Stimulated activated CD8-positive, alpha-beta memory T cell treated with anti-CD3 and anti-CD28 coated beads, Interleukin-4, amount 100 ng/mL, for 1 hour (primary cell): Measurements from ENCODE around the gene ZCCHC13.
"Not testable (repeated sequence)": the region's sequence is repeated elsewhere in the genome, so short reads cannot be mapped to it uniquely, and the experiment has no call there.

Experiments used
- DNase-seq, 2 donors: peaks; one replicate each; pipeline ENCODE4 v3.0.0-alpha.2; 2020; ENCODE audit warnings: low read depth in 2 of 2, low spot score in 1 of 2

The ZCCHC13 gene

DNA sequence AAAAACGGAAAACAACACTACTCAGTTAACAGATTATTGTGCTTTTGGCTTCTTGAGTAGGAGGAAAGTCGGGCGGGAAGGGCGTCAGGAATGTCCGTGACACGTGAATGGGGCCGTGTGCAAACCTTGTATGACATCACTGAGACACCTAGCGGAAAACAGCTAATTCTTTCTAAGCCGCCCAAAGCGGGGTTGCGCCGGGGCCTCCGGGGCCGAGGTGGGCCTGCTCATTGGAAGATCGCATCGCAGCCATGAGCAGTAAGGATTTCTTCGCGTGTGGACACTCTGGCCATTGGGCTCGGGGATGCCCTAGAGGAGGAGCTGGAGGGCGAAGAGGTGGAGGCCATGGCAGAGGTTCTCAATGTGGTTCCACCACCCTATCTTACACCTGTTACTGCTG, at the start of gene ZCCHC13:
Gene ZCCHC13 (plus strand): TSS at position 165 of the 400 bp plus-strand sequence. CDS start 87 bp downstream, at position 252.
- no peak for DNase-seq

DNA sequence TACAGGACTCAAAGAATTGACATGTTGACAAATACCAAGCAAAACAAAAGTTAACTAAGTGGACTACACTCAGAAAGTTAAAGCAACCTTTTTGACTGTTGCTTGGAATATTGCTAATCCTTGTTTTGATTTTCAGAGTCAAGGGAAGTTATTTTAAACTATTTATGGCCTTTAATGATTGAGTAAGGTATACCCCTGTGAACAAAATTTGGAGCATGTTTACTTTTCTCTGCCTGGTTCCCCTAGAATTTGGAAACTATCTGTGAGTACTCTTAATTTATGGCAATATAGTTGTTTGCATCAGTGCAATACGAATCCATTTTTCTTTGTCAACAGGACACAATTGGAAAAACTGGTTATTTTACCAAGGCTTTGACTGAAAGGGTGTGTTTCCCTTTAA, 45.9 kb upstream of the ZCCHC13 start:
- not testable (repeated sequence) for DNase-seq

DNA sequence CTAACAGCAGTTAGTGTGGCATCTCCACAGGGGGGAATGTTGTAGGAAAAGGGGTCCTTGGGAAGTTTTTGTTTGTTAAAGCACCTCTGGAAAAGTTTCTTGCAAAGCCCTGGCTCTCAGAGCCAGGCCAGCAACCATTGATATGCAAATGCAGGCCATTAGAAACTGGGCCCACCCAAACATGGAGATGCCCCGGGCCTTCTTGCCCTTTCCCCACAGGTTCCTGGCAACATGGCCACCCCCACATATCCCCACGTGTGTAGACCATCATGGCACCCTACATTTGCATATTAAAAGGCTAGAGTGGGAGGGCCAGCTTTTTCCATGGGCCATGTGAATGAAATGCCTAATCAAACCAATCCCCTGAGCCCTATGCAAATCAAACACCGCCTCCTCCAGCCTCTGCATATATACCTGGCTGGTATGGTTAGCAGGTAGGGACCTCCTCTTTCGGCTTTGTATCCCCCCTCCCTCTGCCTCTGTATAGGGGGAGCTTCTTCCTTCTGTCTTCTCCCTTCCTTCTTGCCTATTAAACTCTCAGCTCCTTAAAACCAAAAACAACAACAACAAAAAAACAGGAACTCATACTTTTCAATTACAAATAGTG, 44.0 kb upstream of the ZCCHC13 start:
- no peak for DNase-seq

DNA sequence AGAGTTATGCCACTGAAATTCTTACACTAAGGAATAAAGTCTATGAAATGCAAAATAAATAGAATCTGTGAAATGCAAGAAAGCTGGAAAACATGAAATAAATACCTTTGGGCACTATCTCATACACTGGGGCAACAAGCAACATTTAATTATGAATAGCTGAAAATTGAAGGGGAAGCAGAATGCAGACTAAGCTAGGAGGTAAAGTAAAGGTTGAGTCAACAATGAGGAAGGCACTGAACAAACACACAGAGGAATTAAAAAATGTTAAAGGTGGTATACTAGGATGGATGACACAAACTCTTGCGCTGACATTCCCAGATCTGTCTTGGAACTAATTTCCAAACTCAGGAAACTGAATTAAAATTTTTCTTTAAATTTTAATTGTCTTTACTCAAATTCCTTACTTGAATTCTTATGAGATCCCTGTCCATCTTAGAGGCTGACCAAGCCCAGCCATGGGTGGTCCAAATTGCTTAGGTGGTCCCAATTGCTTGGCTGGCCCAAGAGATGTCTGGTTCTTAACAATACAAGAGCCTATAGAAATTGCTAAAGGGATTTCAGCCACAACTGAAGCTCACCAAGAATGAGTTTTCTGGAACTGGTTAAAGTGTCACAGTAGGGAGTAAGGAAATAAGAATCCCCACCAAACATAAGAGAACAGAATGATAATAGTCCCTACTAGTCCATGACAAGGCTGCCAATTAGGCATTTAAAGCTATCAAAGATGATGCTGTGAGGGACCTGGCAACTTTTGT, 41.3 kb upstream of the ZCCHC13 start:
- DNase-seq: no peak

DNA sequence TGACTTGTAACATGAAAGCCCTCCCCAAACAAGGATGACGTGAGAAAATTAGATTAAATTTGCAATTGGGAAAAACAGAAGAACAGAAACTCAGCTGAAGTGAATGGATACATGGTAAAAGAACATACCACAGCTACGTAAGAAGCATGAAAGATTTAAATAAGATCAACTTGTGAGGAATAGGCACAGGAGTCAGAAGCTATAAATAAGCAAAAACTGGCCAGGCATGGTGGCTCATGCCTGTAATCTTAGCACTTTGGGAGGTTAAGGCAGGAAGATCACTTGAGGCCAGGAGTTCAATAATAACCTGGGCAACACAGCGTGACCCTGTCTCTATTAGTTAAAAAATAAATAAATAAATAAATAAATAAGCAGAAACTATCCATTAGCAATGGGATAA, 33.6 kb upstream of the ZCCHC13 start:
- DNase-seq: no peak

DNA sequence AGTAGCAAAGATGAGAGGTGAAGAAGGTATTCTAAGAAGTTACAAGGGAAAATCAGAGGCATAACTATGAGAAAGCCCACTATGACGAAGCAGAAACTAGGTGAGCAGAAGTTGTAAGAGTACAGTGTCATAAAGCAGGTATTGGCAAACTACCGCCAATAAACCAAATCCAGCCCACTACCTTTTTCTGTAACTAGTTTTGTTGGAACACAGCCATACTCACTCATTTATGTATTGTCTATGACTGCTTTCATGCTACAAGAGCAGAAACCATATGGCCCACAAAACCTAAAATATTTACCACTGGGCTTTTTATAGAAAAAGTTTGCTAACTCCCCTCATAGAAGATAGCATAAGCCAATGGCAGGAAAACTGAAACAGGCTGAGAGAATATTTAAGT, 31.8 kb upstream of the ZCCHC13 start:
- DNase-seq: no peak

DNA sequence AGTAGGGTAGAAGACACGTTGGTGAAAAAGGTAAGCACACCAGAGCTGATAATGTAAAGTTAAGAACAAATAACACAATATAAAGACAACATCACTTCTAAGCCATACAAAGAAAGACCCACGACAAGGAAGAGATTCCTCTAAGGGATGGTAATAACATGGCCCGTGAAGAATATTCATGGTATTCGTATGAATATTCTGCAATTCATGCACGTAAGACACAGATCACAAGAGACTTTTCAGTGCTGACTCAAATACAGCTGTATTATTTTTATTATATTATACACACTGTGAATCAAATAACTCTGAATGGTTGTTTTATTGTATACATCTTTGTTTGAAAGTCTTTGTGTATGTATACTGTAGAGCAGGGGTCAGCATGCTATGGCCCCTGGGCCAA, 29.5 kb upstream of the ZCCHC13 start:
- no peak for DNase-seq

DNA sequence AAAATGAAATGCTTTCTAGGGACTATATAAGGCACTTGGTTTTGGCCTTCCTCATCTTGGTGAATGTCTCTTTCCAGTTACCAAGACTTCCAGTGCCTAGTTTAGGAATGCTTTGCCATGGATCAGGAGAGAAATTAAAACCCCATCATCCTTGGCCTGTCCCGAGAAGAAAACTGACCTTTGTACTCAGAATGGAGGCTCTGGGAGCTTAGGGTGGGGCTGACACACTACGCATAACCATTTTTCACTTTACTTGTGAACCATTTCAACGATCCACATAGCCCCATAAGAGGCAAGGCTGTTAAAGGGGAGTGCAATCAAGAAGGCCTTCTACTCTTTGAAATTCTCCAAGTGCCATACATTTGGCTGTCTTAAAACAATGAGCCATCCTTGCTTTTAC, 26.7 kb upstream of the ZCCHC13 start:
- no peak for DNase-seq

DNA sequence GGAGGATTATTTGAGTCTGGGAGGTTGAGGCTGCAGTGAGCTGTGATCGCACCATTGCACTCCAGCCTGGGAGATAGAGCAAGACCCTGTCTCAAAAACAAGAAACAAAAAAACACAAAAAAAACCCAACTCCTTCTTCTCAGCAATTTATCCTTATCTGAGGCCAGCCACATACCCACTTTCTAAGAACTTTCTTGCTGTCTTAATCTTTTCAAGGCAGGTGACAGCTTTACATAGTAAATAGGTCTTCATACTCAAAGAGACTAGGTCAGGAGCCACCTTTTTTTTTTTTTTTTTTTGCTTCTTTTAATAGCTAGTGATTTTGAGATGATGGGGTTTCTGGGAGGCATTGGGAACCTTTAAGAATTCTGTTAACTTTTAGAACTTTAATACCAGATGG, 26.1 kb upstream of the ZCCHC13 start:
- no peak for DNase-seq

DNA sequence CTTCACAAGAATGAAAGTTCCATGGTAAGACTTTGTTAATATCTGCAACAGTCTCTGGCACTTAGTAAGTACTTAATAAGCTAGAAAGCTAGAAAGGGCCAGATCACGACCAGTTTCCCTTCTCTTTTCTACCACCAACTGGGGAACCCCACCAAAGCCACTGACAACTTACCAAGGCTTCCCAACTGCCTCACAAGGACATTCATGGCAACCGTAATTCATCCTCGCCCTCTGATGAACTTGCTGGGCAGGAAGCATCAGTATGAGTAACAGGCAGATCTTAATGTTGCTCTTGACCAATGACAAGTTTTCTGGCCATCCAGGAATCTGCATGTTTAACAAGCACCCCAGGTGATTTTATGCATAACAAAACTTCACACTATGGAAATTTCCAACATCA, 23.2 kb upstream of the ZCCHC13 start:
- no peak for DNase-seq

DNA sequence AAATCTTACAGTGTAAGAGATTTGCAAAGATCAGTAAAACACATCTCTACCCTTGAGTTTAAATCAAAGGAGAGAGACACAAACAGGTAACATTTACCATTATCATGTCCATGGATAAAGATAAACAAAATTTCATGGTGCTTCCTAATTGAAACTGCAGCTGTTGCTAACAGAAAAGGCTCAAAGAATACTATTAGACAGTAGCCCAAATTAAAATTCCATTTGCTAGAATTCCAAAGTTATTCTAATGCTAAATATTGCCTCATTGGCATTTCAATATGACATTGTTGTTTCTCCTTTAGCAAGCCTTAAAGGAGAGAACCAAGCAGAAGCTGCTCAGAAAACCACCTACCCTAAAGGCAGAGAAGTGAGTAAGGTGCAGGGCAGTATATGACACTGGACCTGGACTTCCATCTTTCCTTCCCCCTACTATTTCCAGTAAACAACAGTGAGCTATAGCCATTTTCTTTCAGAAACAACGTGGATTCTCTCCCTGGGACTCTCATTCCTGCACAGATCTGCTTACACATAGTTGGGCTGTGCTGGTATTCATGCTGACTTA, 19.5 kb upstream of the ZCCHC13 start:
- DNase-seq: no peak

DNA sequence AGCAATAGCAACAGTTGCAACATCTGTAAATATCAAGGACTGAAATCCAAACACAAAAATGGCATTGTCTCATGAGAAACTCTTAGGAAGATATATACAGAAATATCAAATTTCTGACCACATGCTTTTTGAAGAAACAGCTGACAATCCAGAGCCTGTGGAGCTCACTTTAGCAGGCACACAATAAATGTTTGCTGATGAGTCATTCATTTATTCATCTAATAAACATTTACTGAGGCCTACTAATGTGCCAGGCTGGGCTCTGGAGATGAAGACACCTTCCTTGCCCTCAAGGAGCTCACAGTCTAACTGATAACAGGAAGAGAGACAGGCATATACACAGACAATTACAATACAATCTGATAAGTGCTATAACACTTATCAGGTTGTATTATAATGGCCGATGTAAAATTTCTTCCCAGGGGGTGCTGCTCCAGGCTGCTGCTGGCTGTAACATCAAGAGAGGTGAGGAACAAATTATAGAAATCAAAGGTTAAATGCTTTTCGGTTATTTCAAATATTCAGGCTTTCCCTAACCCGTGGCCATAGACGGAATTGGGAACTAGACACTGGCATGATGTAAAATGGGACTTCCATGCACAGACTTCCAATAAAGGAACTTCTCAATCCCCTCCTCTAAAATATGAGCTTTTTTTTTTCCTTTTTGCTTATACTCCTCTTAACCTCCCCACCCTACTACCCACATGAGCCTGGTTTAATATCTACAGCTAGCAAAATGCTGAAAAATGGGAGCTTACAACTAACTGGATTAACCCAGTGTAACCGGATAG, 16.8 kb upstream of the ZCCHC13 start:
- no peak for DNase-seq

DNA sequence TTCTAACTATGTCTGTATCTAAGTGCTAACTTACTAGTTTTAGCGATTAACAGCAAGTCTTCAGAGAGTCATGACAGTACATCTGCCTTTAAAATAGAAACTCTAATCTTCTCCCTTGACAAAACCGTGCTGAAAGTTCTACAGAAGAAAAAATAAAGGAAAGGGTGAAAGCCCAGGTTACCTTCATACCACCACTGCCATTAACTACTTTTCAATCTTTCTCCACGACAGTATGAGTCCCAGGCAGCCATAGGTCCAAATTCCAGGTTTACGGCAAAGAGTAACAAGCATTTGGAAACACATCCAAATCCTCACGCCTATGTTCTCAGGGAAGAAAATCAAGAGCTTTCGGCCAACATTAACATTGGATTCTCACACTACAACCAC, 12.4 kb upstream of the ZCCHC13 start:
- no peak for DNase-seq

DNA sequence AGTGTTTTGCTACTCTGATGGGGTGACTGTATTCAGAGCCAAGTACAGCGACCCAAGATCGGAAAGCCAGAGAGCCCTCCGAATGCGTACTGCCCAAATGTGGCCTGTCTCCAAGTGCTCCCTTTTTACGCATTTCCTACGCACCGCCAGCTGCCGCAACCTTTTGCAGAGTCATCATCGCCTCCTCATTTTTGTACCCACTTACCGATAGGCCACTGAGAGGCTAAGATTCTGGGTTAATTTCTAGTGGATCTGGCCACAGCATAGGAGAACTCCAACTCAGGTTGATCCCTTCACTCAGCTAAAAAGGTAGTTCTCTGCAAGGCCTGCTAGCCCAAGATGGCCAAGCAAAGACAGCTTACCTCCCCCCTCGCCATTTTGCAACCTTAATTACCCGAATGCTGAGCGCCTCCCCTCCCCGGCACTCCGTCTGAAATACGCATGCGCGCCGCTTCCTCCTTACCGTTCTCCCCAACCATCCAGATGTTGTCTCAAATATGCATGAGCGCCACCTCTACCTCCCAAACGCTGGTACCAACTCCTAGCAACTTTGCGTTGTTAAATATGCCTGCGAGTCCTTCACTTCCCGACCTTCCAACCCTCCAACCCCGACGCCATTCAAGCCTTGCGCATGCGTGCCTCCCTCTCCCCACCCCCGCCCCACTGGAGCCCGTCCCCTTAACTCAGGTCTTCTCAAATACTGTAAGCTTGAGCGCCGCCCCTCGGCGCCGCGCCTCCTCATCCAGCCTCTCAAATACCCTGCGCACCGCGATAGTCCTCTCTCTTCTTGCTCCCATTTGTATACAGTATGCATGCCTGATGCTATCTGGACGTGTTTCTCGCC, 11.8 kb upstream of the ZCCHC13 start:
- peak; percentile 32 to 59 for DNase-seq

DNA sequence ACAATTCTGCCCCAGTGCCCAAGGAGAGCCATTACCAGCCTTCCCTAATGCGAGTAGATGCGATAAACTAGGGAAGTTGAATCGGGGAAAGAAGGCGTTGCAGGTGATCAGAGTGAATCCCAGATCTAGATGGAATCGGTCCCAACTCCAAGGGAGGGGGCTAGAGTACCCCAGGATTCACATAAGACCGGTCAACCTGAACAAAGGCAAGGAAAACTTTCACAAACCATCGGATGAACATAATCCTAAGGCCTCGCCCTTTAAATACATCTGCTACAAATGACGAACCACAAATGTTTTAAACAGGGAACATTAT, 11.2 kb upstream of the ZCCHC13 start:
- no peak for DNase-seq

DNA sequence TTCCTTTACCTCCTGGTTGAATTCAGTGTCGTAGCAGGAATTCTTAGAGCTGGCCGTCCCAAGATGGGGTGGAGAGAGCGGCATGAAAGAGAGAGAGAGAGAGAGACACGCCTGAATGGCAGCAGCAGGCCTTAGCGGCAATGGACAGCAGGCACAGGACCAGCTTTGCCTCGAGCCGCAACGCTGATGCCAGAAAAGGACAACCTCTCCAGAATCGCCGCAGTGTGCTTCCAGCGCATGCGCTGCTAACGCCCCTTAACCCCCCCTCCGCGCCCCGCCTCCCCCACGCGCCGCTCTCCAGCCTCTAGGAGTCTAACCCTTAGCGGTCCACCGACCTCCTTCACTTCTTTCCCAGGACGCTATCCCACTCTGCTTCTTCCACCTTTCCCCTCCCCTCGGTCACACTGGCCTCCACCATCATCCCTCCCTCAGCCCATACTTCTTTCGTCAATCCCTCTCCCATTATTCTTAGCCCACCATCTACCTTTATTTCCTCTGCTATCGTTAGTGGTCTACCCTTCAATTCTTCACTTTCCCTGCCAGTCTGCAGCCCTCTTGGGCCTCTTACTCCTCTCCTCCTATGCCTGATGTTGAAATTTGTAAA, 10.5 kb upstream of the ZCCHC13 start:
- peak; percentile 25 to 33 for DNase-seq

DNA sequence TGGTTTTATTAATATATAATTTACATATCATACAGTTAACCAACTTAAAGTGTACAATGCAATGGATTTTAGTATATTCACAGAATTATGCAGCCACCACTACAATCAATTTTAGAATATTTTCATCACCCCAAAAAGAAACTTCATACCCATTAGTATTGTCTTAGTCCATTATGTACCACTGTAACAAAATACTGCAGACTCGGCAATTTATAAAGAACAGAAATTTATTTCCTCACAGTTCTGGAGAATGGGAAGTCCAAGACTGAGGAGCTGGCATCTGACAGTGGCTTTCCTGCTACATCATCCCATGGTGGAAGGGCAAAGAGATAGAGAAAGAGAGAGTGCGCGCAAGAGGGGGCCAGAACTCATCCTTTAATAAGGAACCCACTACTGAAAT, 8.9 kb upstream of the ZCCHC13 start:
- no peak for DNase-seq

DNA sequence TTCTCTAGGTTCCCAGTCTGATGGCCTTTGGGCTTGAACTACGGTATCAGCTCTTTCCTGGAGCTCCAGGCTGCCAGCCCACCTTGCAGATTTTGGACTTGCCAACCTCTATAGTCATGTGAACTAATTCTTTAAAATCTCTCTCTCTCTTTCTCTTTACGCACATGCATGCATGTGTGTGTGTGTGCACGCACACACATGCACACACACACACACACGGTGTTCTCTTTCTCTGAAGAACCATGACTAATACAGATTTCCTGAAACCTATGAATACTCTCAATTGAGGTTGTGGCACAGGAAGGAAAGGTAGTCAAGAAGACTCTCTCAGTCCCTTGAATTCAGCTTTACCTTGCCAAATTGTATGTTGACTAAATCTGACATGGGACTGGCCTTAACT, 6.2 kb upstream of the ZCCHC13 start:
- DNase-seq: no peak

DNA sequence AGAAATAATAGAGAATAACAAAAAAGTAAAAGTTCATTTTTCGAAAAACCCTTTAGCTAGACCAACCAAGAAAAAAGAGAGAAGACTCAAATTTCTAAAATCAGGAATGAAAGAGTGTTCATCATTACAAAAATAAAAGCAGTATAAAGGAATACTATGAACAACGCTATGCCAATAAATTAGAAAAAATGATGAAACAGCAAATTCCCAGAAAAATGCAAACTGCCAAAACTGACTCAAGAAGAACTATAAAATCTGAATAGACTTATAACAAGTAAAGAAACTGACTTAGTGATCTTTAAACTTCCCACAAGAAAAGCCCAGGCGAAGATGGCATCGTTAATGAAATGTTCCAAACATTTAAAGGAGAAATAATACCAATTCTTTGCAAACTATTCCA, 3.1 kb upstream of the ZCCHC13 start:
- no peak for DNase-seq

DNA sequence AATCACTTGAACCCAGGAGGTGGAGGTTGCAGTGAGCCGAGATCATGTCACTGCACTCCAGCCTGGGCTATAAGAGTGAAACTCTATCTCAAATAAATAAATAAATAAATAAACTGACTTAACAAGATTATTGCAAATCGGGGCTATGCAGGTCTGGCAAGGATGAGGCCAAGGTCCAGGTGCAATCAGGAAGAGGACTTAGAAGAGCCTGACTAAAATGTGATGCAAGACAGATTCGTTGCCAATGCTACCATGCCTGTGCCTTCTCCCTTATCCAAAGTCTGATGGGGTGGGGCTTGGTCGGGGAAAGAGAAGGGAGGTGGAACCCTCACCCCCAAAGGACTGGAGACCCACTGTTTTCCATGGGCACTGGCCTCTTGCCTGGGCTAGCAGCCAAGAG, 14.7 kb downstream of the ZCCHC13 start:
- no peak for DNase-seq

DNA sequence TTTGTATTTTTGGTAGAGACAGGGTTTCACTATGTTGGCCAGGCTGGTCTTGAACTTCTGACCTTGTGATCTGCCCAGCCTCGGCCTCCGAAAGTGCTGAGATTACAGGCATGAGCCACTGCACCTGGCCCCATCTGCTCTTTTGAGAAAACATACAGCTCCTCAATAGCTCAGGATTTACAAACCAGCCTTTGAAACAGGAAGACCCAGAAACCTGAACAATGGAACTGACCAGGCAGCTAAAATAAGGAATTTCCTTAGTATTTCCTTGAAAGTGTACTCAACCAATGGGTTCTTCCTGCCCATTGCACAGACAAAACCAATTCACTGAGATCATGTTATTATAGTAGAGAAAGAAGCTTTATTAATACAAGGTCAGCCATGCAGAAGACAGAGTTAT, 15.3 kb downstream of the ZCCHC13 start:
- not testable (repeated sequence) for DNase-seq
